SH-SY5Y (cell line): Measurements from ENCODE around the gene CIROP.

Experiments used
- GATA2 ChIP-seq: IDR thresholded peaks from 2 replicates; pipeline ENCODE4 v1.6.1; 2011; ENCODE audit warnings: mild to moderate bottlenecking, low read depth, low read length
- GATA3 ChIP-seq: IDR thresholded peaks from 2 replicates; pipeline ENCODE4 v1.6.1; 2011; ENCODE audit warnings: low read depth, mild to moderate bottlenecking, low read length, moderate library complexity

- TF ChIP-seq GATA2, result no peak
- TF ChIP-seq GATA3, result no peak
These were observed 10.1 kb downstream of the CIROP start, which contains the start of gene ACIN1 for GRCh38 chr14:23094666-23095195.
